HG02885 (cell line): ENCODE data around the gene PRR18.
"Not testable (repeated sequence)": the region's sequence is repeated elsewhere in the genome, so short reads cannot be mapped to it uniquely, and the experiment has no call there.

Experiments used
- ATAC-seq: cut with Tn5 transposase; IDR thresholded peaks from one replicate; pipeline ENCODE4 v1.9.1; 2021; ENCODE audit warnings: mild to moderate bottlenecking; ENCODE audit not compliant: unreplicated experiment, poor library complexity

Gene PRR18

GRCh38 chr6:166308033-166308768, at the start of gene PRR18:
PRR18 (minus strand) TSS chr6:166308392; CDS start chr6:166308142, 250 bp downstream.
- ATAC-seq: peak; percentile 63

GRCh38 chr6:166355552-166355951, 47.4 kb upstream of the PRR18 start:
- ATAC-seq: no peak

GRCh38 chr6:166354965-166355364, 46.8 kb upstream of the PRR18 start:
- ATAC-seq: no peak

- no peak for ATAC-seq
Measured at GRCh38 chr6:166354143-166354542, 46.0 kb upstream of the PRR18 start.

- ATAC-seq: no peak
Measured at GRCh38 chr6:166353507-166353906, 45.3 kb upstream of the PRR18 start.

- no peak for ATAC-seq
Measured at GRCh38 chr6:166352923-166353322, 44.7 kb upstream of the PRR18 start.

- ATAC-seq: peak; percentile 89
Measured at GRCh38 chr6:166351715-166352285, 43.6 kb upstream of the PRR18 start.

GRCh38 chr6:166348305-166348949, 40.2 kb upstream of the PRR18 start:
- no peak for ATAC-seq

- ATAC-seq: no peak
Measured at GRCh38 chr6:166346965-166347364, 38.8 kb upstream of the PRR18 start.

- ATAC-seq: no peak
Measured at GRCh38 chr6:166346449-166346848, 38.3 kb upstream of the PRR18 start.

GRCh38 chr6:166345672-166346071, 37.5 kb upstream of the PRR18 start:
- not testable (repeated sequence) for ATAC-seq

- not testable (repeated sequence) for ATAC-seq
Measured at GRCh38 chr6:166344921-166345320, 36.7 kb upstream of the PRR18 start.

- no peak for ATAC-seq
Measured at GRCh38 chr6:166344240-166344639, 36.0 kb upstream of the PRR18 start.

- ATAC-seq: peak; percentile 25
Measured at GRCh38 chr6:166343150-166343487, 34.9 kb upstream of the PRR18 start.

- peak; percentile 93 for ATAC-seq
Measured at GRCh38 chr6:166342349-166343149, 34.4 kb upstream of the PRR18 start, which contains the start of gene SFT2D1. SFT2D1 (minus strand) TSS chr6:166342545; CDS start chr6:166342481, 64 bp downstream.

- ATAC-seq: no peak
Measured at GRCh38 chr6:166341977-166342348, 33.8 kb upstream of the PRR18 start.

- ATAC-seq: no peak
Measured at GRCh38 chr6:166341464-166341863, 33.3 kb upstream of the PRR18 start.

GRCh38 chr6:166338854-166339253, 30.7 kb upstream of the PRR18 start:
- no peak for ATAC-seq

GRCh38 chr6:166336847-166337246, 28.7 kb upstream of the PRR18 start:
- no peak for ATAC-seq

GRCh38 chr6:166335378-166336302, 27.4 kb upstream of the PRR18 start:
- ATAC-seq: peak; percentile 43
